ENCODE results near the gene MLN.

- TF ChIP-seq EZH2 (optimal IDR thresholded peaks at IDR 0.05; ENCODE audit: low read depth, low read length) (no peak), CTCF (IDR thresholded peaks at IDR 0.05; ENCODE audit: low read length) (no peak)
Observed at GRCh38 chr6:33823806-33824205, 20.0 kb upstream of the MLN start.
